Endothelial cell (in vitro differentiated cells): ENCODE data around the gene FNBP1. TPM values are rescaled to one million over a fixed set of nuclear protein-coding genes. Genes with fewer than 3 reads are reported as not detected.
"Not testable (repeated sequence)": the region's sequence is repeated elsewhere in the genome, so short reads cannot be mapped to it uniquely, and the experiment has no call there.

Source experiments
- DNase-seq: peaks from one replicate; pipeline ENCODE4 v3.0.0; 2021; ENCODE audit warnings: low spot score
- H3K27ac Mint-ChIP-seq: one replicate; pipeline ENCODE4 v1.8.0; 2021; ENCODE audit warnings: mixed read lengths, inconsistent platforms; ENCODE audit not compliant: unreplicated experiment
- H3K27me3 Mint-ChIP-seq: one replicate; pipeline ENCODE4 v1.8.0; 2021; ENCODE audit warnings: mild to moderate bottlenecking, moderate library complexity, mixed read lengths, inconsistent platforms; ENCODE audit not compliant: unreplicated experiment
- H3K36me3 Mint-ChIP-seq: one replicate; pipeline ENCODE4 v1.8.0; 2021; ENCODE audit warnings: mild to moderate bottlenecking, low read depth, mixed read lengths, inconsistent platforms; ENCODE audit not compliant: unreplicated experiment
- H3K4me1 Mint-ChIP-seq: one replicate; pipeline ENCODE4 v1.8.0; 2021; ENCODE audit warnings: mild to moderate bottlenecking, mixed read lengths, inconsistent platforms; ENCODE audit not compliant: unreplicated experiment
- H3K4me3 Mint-ChIP-seq: one replicate; pipeline ENCODE4 v1.8.0; 2021; ENCODE audit warnings: mild to moderate bottlenecking, mixed read lengths, inconsistent platforms; ENCODE audit not compliant: unreplicated experiment
- H3K9me3 Mint-ChIP-seq: one replicate; pipeline ENCODE4 v1.8.0; 2021; ENCODE audit warnings: mixed read lengths, inconsistent platforms; ENCODE audit not compliant: unreplicated experiment
- total RNA-seq: library from RNA; stranded (reverse); fragmentation: NEBNext Ultra II Directional; extraction: Animal tissue kit (Norgen Biotek cat#: 25700); gene quantifications from one replicate; pipeline ENCODE4 v1.2.1, GENCODE V29; 2021; ENCODE audit not compliant: unreplicated experiment
- TF ChIP-seq, protein P1 (sequence below): fragments of 200-600 bp; sonication (generic); IDR thresholded peaks from one replicate; pipeline ENCODE4 v1.5.0; 2021; ENCODE audit warnings: antibody characterized with exemption; ENCODE audit not compliant: unreplicated experiment

Gene FNBP1
- total RNA-seq, 1 donor from 2014 or later = 119 TPM

DNA sequence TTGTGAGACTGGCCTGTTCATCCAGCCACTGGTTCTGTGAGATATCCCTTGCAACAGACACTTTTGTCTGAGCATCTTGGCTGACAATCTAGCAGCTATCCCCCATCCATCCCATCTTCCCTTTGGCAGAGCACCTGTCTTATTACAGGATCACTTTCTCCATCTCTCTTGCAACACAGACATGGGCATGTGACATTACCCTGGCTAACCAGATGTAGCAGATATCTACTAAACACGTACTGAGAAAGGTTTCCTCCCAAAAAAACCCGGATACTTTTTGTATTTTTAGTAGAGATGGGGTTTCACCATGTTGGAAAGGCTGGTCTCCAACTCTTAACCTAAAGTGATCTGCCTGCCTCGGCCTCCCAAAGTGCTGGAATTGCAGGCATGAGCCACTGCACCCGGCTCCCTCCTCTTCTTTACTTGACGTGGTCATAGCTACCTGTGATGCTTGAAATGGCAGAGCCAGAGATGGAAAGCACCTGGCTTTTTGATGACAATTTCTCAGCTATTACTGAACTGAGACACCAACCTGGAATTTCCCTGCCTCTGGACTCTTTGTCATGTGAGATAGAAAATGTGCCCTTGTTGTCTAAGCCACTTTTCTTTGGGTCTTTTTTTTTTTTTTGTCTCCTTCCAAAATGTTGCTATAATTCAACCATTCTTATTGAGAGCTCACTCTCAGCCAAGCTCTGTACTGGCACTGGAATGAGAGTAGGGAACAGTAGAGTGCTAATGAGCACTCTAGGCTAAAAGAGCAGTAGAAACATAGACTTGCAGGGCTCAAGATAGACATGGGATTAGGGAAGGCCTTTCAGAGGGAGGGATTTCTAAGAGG, 32.6 kb downstream of the FNBP1 start:
- Mint-ChIP-seq H3K27ac (no peak overlapping the region), H3K4me1 (peaks cover 5% of the 10 kb centered on the region), H3K4me3 (no peak overlapping the region), H3K36me3 (no peaks in the 10 kb centered on the region), H3K9me3 (no peaks in the 10 kb centered on the region), H3K27me3 (no peaks in the 10 kb centered on the region)
- TF ChIP-seq, protein P1, sequence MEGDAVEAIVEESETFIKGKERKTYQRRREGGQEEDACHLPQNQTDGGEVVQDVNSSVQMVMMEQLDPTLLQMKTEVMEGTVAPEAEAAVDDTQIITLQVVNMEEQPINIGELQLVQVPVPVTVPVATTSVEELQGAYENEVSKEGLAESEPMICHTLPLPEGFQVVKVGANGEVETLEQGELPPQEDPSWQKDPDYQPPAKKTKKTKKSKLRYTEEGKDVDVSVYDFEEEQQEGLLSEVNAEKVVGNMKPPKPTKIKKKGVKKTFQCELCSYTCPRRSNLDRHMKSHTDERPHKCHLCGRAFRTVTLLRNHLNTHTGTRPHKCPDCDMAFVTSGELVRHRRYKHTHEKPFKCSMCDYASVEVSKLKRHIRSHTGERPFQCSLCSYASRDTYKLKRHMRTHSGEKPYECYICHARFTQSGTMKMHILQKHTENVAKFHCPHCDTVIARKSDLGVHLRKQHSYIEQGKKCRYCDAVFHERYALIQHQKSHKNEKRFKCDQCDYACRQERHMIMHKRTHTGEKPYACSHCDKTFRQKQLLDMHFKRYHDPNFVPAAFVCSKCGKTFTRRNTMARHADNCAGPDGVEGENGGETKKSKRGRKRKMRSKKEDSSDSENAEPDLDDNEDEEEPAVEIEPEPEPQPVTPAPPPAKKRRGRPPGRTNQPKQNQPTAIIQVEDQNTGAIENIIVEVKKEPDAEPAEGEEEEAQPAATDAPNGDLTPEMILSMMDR = no peak
- DNase-seq = no peak

GRCh38 chr9:130009546-130009945, 33.4 kb downstream of the FNBP1 start:
- H3K27me3 Mint-ChIP-seq, H3K27ac Mint-ChIP-seq, DNase-seq, H3K4me1 Mint-ChIP-seq, H3K4me3 Mint-ChIP-seq, H3K9me3 Mint-ChIP-seq, H3K36me3 Mint-ChIP-seq: not testable (repeated sequence)

GRCh38 chr9:130008538-130008937, 34.5 kb downstream of the FNBP1 start:
- TF ChIP-seq, protein P1 = no peak
- Mint-ChIP-seq H3K27ac (no peak overlapping the region), H3K27me3 (no peaks in the 10 kb centered on the region), H3K4me1 (peaks cover 5% of the 10 kb centered on the region), H3K4me3 (no peak overlapping the region), H3K9me3 (no peaks in the 10 kb centered on the region), H3K36me3 (no peaks in the 10 kb centered on the region)
- no peak for DNase-seq

GRCh38 chr9:130006952-130007351, 36.0 kb downstream of the FNBP1 start:
- not testable (repeated sequence) for H3K27me3 Mint-ChIP-seq, H3K36me3 Mint-ChIP-seq, H3K4me3 Mint-ChIP-seq, H3K9me3 Mint-ChIP-seq, DNase-seq, H3K4me1 Mint-ChIP-seq
- peak overlapping the region; percentile 54 for H3K27ac Mint-ChIP-seq

GRCh38 chr9:130003943-130004552, 38.9 kb downstream of the FNBP1 start:
- H3K27me3 Mint-ChIP-seq = no peaks in the 10 kb centered on the region
- no peak for DNase-seq
- peaks cover 3% of the 10 kb centered on the region for H3K4me1 Mint-ChIP-seq
- TF ChIP-seq, protein P1 = no peak
- no peak overlapping the region for H3K4me3 Mint-ChIP-seq
- H3K9me3 Mint-ChIP-seq = no peaks in the 10 kb centered on the region
- no peak overlapping the region for H3K27ac Mint-ChIP-seq
- no peaks in the 10 kb centered on the region for H3K36me3 Mint-ChIP-seq

DNA sequence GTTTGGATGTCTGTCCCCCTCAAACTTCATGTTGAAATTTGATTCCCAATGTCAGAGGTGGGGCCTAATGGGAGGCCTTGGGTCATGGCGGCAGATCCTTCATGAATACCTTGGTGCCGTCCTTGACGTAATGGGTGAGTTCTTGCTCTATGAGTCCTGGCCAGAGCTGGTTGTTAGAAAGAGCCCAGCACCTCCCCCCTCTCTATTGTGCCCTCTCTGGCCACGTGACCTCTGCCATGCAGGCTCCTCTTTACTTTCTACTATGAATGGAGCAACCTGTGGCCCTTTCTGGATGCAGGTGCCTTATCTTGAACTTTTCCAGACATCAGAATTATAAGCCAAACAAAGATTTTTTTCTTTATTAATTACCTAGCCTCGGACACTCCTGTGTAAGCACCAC, 40.7 kb downstream of the FNBP1 start:
- Mint-ChIP-seq H3K27ac (no peak overlapping the region), H3K9me3 (no peaks in the 10 kb centered on the region), H3K4me1 (peaks cover under 1% of the 10 kb centered on the region), H3K36me3 (peaks cover 4% of the 10 kb centered on the region), H3K27me3 (no peaks in the 10 kb centered on the region), H3K4me3 (no peak overlapping the region)
- DNase-seq = no peak
- TF ChIP-seq, protein P1 = no peak
